Measurements from ENCODE around the gene AMT.

The AMT gene

GRCh38 chr3:49427586-49427985 is 5.3 kb upstream of the AMT start:
- DNase-seq (ENCODE audit: low read depth): no peak
- no peak overlapping the region for H3K4me3 ChIP-seq (ENCODE audit: control insufficient read depth, low read depth, low read length)
- TF ChIP-seq CTCF (conservative IDR thresholded peaks at IDR 0.05; ENCODE audit: control insufficient read depth, insufficient read depth, low read depth, low read length): no peak

- H3K4me3 ChIP-seq (ENCODE audit: control insufficient read depth, low read depth, low read length): no peak overlapping the region
- no peak for TF ChIP-seq CTCF (conservative IDR thresholded peaks at IDR 0.05; ENCODE audit: control insufficient read depth, insufficient read depth, low read depth, low read length)
- DNase-seq (ENCODE audit: low read depth): no peak
Observed at GRCh38 chr3:49424816-49425215, 2.5 kb upstream of the AMT start.

- DNase-seq (ENCODE audit: low read depth): no peak
- no peak overlapping the region for H3K4me3 ChIP-seq (ENCODE audit: control insufficient read depth, low read depth, low read length)
- TF ChIP-seq CTCF (conservative IDR thresholded peaks at IDR 0.05; ENCODE audit: control insufficient read depth, insufficient read depth, low read depth, low read length): no peak
Observed at GRCh38 chr3:49421890-49422378, 339 bp downstream of the AMT start.

- TF ChIP-seq CTCF (conservative IDR thresholded peaks at IDR 0.05; ENCODE audit: control insufficient read depth, insufficient read depth, low read depth, low read length): no peak
- no peak overlapping the region for H3K4me3 ChIP-seq (ENCODE audit: control insufficient read depth, low read depth, low read length)
- no peak for DNase-seq (ENCODE audit: low read depth)
Observed at GRCh38 chr3:49417516-49418120, 4.7 kb downstream of the AMT start.

GRCh38 chr3:49416867-49417266 is 5.4 kb downstream of the AMT start:
- TF ChIP-seq CTCF (conservative IDR thresholded peaks at IDR 0.05; ENCODE audit: control insufficient read depth, insufficient read depth, low read depth, low read length): no peak

GRCh38 chr3:49415931-49416601 is 6.2 kb downstream of the AMT start:
- no peak overlapping the region for H3K4me3 ChIP-seq (ENCODE audit: control insufficient read depth, low read depth, low read length)
- TF ChIP-seq CTCF (conservative IDR thresholded peaks at IDR 0.05; ENCODE audit: control insufficient read depth, insufficient read depth, low read depth, low read length): no peak
- no peak for DNase-seq (ENCODE audit: low read depth)

More at GRCh38 chr3:49416867-49417266, 5.4 kb downstream of the AMT start:
- no peak for DNase-seq (ENCODE audit: low read depth)
- H3K4me3 ChIP-seq (ENCODE audit: control insufficient read depth, low read depth, low read length): no peak overlapping the region

Measured in fibroblast of mammary gland (primary cell).